ENCODE measurements around the gene GPSM1.

- TF ChIP-seq CTCF (IDR thresholded peaks at IDR 0.05) (no peak), EP300 (IDR thresholded peaks at IDR 0.05) (no peak), POLR2A (IDR thresholded peaks at IDR 0.05) (no peak), POLR2AphosphoS5 (IDR thresholded peaks at IDR 0.05) (no peak)
Measured at GRCh38 chr9:136377341-136378169, 50.2 kb downstream of the GPSM1 start.
